Transverse colon (tissue), 4 donors: ENCODE results near the gene COTL1.

Source experiments
- EP300 ChIP-seq: sonication (generic); formaldehyde crosslinking; IDR thresholded peaks from one replicate; pipeline ENCODE4 v1.6.1; 2017; ENCODE audit warnings: antibody characterized with exemption, low read depth
- POLR2A ChIP-seq: fragments of 450-650 bp; IDR thresholded peaks from one replicate; pipeline ENCODE4 v1.6.1; 2016; ENCODE audit warnings: antibody characterized with exemption, mild to moderate bottlenecking, moderate library complexity
- POLR2AphosphoS5 ChIP-seq, 3 donors: sonication (generic); formaldehyde crosslinking; IDR thresholded peaks; one replicate each; pipeline ENCODE4 v1.6.1; 2016; ENCODE audit warnings: antibody characterized with exemption in 3 of 3
- TF ChIP-seq, protein P1 (sequence below), 5 experiments: fragments of 200-600 bp in 3 of 5; fragments of 450-650 bp in 2 of 5; sonication (generic) in 3 of 5; IDR thresholded peaks; 1 replicate in 2 of 5; 2 replicates in 3 of 5; pipeline ENCODE4 v1.5.1; 2016 to 2017; ENCODE audit warnings: antibody characterized with exemption in 5 of 5, inconsistent platforms in 3 of 5, mild to moderate bottlenecking in 2 of 5, moderate library complexity in 1 of 5

DNA sequence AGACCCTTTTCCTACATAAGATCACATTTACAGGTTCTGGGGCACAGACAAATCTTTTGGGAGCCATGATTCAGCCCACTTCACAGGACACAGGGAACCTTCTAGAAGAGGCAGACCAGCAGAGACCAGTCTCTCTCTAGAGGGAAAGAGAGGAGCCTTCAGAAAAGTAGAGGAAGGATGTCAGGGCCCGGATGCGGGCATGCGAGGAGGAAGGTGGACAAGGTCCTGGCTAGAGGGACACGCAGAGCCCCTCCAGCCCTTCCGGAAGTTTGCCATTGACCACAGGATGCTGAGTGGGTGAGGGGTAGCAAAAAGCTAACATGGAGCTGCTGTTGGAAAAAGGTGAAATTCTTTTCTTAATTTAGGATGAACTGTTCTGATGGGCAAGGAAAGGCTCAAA is 57.6 kb downstream of the COTL1 start:
- TF ChIP-seq, protein P1, sequence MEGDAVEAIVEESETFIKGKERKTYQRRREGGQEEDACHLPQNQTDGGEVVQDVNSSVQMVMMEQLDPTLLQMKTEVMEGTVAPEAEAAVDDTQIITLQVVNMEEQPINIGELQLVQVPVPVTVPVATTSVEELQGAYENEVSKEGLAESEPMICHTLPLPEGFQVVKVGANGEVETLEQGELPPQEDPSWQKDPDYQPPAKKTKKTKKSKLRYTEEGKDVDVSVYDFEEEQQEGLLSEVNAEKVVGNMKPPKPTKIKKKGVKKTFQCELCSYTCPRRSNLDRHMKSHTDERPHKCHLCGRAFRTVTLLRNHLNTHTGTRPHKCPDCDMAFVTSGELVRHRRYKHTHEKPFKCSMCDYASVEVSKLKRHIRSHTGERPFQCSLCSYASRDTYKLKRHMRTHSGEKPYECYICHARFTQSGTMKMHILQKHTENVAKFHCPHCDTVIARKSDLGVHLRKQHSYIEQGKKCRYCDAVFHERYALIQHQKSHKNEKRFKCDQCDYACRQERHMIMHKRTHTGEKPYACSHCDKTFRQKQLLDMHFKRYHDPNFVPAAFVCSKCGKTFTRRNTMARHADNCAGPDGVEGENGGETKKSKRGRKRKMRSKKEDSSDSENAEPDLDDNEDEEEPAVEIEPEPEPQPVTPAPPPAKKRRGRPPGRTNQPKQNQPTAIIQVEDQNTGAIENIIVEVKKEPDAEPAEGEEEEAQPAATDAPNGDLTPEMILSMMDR (IDR thresholded peaks at IDR 0.05), result no peak
- TF ChIP-seq POLR2AphosphoS5 (IDR thresholded peaks at IDR 0.05) (no peak), EP300 (no peak), POLR2A (no peak)
